Measurements from ENCODE around the gene CCR9.

CCR9 gene

DNA sequence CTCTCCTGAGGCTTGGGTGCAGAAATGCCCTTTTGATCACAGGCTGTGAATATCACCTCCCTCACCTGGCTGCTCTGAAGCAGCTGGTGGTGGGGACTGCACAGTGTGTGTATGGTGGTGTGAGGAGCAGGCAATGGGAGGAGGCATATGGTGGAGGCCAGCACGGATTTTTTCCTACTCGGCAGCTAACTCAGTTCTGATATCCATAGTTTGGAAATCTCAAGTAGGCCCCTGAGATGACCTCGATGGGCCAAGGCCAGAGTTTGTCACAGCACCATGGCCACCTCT lies 35.6 kb downstream of the CCR9 start:
- H3K9ac ChIP-seq (ENCODE audit: low read length) = no peak overlapping the region
- H3K9me3 ChIP-seq (ENCODE audit: control insufficient read depth, insufficient read depth, low read depth, low read length) = no peaks in the 10 kb centered on the region
- H3K27me3 ChIP-seq (ENCODE audit: control insufficient read depth, insufficient read depth, low read length) = no peaks in the 10 kb centered on the region
- H3K4me3 ChIP-seq (ENCODE audit: low read depth, low read length) = no peak overlapping the region
- H3K36me3 ChIP-seq (ENCODE audit: control insufficient read depth, insufficient read depth, low read length) = peaks cover 44% of the 10 kb centered on the region
- H3K27ac ChIP-seq (ENCODE audit: low read depth, low read length) = no peak overlapping the region
- no peaks in the 10 kb centered on the region for H3K4me1 ChIP-seq (ENCODE audit: control insufficient read depth, insufficient read depth, low read length)

DNA sequence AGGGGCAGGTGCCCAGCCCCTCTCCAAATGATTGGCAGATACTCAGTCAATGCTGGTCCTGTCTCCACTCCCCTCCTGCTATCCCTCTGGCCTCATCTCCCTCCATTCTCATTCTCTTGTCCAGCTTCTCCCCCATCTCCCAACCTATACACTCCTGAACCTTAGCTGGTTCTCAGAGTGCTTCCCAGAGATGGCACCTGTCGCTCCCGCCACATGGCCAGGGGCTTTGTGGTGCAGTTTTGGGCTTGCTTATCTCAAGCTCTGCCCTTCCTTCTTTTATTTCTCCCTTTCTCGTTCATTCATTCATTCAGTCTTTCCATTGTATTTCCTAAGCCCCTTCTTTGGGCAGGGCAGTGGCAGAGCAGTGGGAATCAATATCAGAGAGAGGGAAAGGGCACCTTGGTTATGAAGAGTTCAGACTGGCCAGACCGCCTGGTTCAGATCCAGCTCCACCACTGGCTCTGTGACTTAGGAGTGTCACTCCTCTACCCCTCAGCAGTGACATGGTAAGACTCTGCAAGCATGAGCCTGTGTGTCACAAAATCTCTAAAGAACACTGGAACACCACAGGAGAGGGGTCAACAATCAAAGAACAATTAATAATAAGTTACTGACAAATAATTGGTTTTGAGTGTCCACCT lies 36.7 kb downstream of the CCR9 start:
- Histone ChIP-seq H3K4me3 (ENCODE audit: low read depth, low read length) (no peak overlapping the region), H3K36me3 (ENCODE audit: control insufficient read depth, insufficient read depth, low read length) (peaks cover 55% of the 10 kb centered on the region), H3K4me1 (ENCODE audit: control insufficient read depth, insufficient read depth, low read length) (no peaks in the 10 kb centered on the region), H3K9me3 (ENCODE audit: control insufficient read depth, insufficient read depth, low read depth, low read length) (no peaks in the 10 kb centered on the region), H3K27me3 (ENCODE audit: control insufficient read depth, insufficient read depth, low read length) (no peaks in the 10 kb centered on the region), H3K9ac (ENCODE audit: low read length) (no peak overlapping the region), H3K27ac (ENCODE audit: low read depth, low read length) (no peak overlapping the region)

DNA sequence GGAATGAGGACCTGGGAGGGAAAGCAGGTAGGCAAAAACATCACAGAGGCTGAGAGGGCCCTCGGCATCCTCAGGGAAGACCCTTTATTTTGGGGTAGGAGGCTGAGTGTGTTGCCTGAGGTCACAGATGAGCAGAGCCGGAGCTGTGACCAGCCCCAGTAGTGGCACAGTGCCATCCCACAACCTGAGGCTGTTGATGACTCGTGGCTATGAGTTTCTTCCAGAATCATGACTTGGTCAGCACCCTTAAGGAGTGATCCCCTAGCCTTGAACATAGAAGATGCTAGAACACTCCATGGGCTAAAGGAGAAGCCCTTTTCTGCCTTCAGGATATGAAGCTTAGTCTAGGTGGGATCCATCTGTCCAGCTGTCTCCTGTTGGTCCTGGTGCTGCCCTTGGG lies 37.4 kb downstream of the CCR9 start:
- H3K4me3 ChIP-seq (ENCODE audit: low read depth, low read length) = no peak overlapping the region
- no peaks in the 10 kb centered on the region for H3K9me3 ChIP-seq (ENCODE audit: control insufficient read depth, insufficient read depth, low read depth, low read length)
- H3K4me1 ChIP-seq (ENCODE audit: control insufficient read depth, insufficient read depth, low read length) = no peaks in the 10 kb centered on the region
- H3K27me3 ChIP-seq (ENCODE audit: control insufficient read depth, insufficient read depth, low read length) = no peaks in the 10 kb centered on the region
- peaks cover 57% of the 10 kb centered on the region for H3K36me3 ChIP-seq (ENCODE audit: control insufficient read depth, insufficient read depth, low read length)
- H3K9ac ChIP-seq (ENCODE audit: low read length) = no peak overlapping the region
- no peak overlapping the region for H3K27ac ChIP-seq (ENCODE audit: low read depth, low read length)

DNA sequence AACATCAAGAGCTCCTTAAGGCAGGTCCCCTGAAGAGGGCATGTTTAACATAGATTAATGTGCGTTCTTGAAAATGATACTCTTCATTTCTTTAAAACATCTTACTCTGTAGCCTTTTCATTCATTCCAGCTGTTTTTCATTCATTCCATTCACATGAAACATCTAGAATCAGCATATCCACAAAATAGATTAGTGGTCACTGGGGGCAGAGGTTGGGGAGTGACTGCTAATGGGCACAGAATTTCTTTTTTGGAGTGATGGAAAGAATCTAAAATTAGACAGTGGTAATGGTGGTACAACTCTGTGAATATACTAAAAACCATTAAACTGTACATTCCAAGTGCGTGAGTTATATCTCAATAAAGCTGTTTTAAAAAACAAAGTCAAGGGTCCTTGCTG lies 41.5 kb downstream of the CCR9 start:
- H3K9ac ChIP-seq (ENCODE audit: low read length) = no peak overlapping the region

DNA sequence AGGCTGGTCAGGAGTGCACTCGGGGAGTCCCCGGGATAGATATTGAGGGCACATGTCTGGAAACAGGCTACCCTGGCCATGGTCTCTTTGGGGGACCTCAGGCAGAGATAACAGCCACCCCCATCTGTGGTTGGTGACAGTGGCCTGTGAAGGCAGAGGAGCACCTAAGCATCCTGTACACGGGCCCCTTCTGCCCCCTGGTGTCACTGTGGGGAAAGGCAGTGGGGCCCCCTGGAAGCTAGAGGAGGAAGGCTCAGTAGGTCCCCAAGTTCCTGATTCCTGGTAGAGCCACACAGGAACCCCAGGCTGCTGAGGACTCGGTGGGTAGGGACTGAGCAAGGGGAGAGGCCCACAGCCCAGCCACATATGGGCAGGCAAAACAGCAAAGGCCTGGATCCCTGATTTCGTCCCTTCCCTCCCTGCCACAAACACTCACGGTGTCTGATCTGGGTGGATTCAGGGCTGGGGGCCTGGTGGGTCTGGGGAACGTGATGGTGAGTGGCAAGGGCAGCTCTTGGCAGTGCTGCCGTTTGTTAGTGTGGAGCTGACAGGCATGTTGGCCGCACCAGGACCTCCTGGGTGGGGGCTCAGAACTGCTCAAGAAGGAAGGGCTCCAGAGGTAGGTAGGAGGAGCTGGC lies 42.8 kb downstream of the CCR9 start:
- peaks cover 66% of the 10 kb centered on the region for H3K36me3 ChIP-seq (ENCODE audit: control insufficient read depth, insufficient read depth, low read length)

More for the DNA sequence above, 41.5 kb downstream of the CCR9 start:
- Histone ChIP-seq H3K4me1 (ENCODE audit: control insufficient read depth, insufficient read depth, low read length) (no peaks in the 10 kb centered on the region), H3K4me3 (ENCODE audit: low read depth, low read length) (no peak overlapping the region), H3K9me3 (ENCODE audit: control insufficient read depth, insufficient read depth, low read depth, low read length) (no peaks in the 10 kb centered on the region), H3K27ac (ENCODE audit: low read depth, low read length) (no peak overlapping the region), H3K36me3 (ENCODE audit: control insufficient read depth, insufficient read depth, low read length) (peaks cover 70% of the 10 kb centered on the region), H3K27me3 (ENCODE audit: control insufficient read depth, insufficient read depth, low read length) (no peaks in the 10 kb centered on the region)

DNA sequence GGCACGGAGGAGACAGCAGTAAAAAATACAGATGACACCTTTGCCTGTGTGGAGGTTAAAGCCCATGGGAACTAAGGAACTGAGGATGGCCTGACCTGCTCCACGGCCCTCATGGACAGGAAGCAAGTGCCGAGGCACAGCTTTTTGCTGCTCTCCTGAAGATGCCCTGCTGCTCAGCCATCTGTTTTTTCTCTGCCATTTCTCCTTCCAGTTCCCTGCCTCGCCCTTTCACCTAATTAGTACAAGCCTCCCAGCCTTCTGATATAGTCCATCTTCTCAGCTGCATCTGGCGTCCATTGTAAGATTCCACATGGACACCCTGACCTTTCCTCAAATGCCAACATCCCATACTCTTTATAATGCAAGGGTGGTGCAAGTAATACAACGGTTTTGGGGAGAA lies 45.2 kb downstream of the CCR9 start:
- Histone ChIP-seq H3K4me1 (ENCODE audit: control insufficient read depth, insufficient read depth, low read length) (no peaks in the 10 kb centered on the region), H3K36me3 (ENCODE audit: control insufficient read depth, insufficient read depth, low read length) (peaks cover 80% of the 10 kb centered on the region), H3K27ac (ENCODE audit: low read depth, low read length) (no peak overlapping the region), H3K27me3 (ENCODE audit: control insufficient read depth, insufficient read depth, low read length) (no peaks in the 10 kb centered on the region), H3K9me3 (ENCODE audit: control insufficient read depth, insufficient read depth, low read depth, low read length) (no peaks in the 10 kb centered on the region), H3K9ac (ENCODE audit: low read length) (no peak overlapping the region), H3K4me3 (ENCODE audit: low read depth, low read length) (no peak overlapping the region)

More for the DNA sequence above, 42.8 kb downstream of the CCR9 start:
- H3K4me3 ChIP-seq (ENCODE audit: low read depth, low read length) = no peak overlapping the region
- H3K27ac ChIP-seq (ENCODE audit: low read depth, low read length) = no peak overlapping the region
- no peak overlapping the region for H3K9ac ChIP-seq (ENCODE audit: low read length)
- H3K27me3 ChIP-seq (ENCODE audit: control insufficient read depth, insufficient read depth, low read length) = no peaks in the 10 kb centered on the region
- H3K9me3 ChIP-seq (ENCODE audit: control insufficient read depth, insufficient read depth, low read depth, low read length) = no peaks in the 10 kb centered on the region
- H3K4me1 ChIP-seq (ENCODE audit: control insufficient read depth, insufficient read depth, low read length) = no peaks in the 10 kb centered on the region

DNA sequence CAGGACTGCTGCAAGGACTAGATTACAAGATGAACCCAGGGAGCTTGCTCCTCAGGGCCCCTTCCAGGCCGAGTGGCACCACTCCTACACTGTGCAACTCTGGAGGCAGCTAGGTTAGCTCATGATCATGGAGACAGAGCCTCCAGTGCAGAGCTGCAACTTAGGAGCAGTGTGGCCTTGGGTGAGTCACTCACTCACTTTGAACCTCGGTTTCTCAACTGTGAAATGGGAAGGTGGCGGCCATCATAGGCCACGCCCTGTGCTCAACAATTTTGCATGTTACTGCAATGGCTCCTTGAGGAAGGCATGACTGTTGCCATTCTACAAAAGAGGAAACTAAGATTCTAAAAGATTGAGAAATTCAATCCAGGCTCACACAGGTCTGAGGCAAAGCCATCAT lies 45.8 kb downstream of the CCR9 start:
- Histone ChIP-seq H3K4me3 (ENCODE audit: low read depth, low read length) (no peak overlapping the region), H3K4me1 (ENCODE audit: control insufficient read depth, insufficient read depth, low read length) (no peaks in the 10 kb centered on the region), H3K9ac (ENCODE audit: low read length) (no peak overlapping the region), H3K9me3 (ENCODE audit: control insufficient read depth, insufficient read depth, low read depth, low read length) (no peaks in the 10 kb centered on the region), H3K36me3 (ENCODE audit: control insufficient read depth, insufficient read depth, low read length) (peaks cover 85% of the 10 kb centered on the region), H3K27me3 (ENCODE audit: control insufficient read depth, insufficient read depth, low read length) (no peaks in the 10 kb centered on the region), H3K27ac (ENCODE audit: low read depth, low read length) (no peak overlapping the region)

DNA sequence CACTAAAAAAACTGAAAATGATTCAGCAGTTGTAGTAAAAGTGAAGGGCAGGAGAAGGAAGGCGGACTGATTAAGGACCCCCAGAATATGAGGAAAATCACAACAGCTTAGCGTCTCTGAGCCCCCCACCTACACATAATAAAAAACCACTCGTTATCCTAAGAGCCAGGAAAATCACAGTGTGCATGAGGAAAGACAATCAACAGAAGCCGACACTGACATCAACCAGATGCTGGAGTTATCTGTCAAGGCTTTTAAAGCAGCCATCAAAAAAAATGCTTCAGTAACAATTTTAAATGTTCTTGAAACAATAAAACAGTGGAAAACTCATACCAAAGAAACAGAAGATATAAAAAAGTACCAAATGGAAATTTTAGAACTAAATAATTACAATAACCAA lies 47.2 kb downstream of the CCR9 start:
- Histone ChIP-seq H3K4me3 (ENCODE audit: low read depth, low read length) (no peak overlapping the region), H3K27me3 (ENCODE audit: control insufficient read depth, insufficient read depth, low read length) (no peaks in the 10 kb centered on the region), H3K36me3 (ENCODE audit: control insufficient read depth, insufficient read depth, low read length) (peaks cover 78% of the 10 kb centered on the region), H3K9me3 (ENCODE audit: control insufficient read depth, insufficient read depth, low read depth, low read length) (no peaks in the 10 kb centered on the region), H3K4me1 (ENCODE audit: control insufficient read depth, insufficient read depth, low read length) (no peaks in the 10 kb centered on the region), H3K9ac (ENCODE audit: low read length) (no peak overlapping the region), H3K27ac (ENCODE audit: low read depth, low read length) (no peak overlapping the region)

DNA sequence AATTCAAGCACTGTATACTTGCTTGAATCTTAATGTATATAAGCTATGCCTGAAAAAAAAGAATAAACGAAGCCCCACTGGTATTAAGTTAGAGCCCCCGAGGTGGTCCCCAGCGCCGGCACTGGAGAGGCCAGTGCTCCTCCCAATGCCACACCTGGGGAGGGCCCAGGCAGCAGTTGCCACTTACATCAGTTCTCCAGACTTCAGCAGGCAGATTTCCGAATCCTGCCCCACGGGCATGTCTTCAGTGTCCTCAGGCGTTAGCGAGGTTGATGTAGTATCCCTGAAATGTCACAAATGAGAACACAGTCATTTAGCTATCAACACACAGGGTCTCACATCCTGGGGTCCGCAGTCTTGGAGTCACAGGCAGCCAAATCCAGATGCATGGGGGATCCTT lies 49.9 kb downstream of the CCR9 start:
- no peak overlapping the region for H3K27ac ChIP-seq (ENCODE audit: low read depth, low read length)

DNA sequence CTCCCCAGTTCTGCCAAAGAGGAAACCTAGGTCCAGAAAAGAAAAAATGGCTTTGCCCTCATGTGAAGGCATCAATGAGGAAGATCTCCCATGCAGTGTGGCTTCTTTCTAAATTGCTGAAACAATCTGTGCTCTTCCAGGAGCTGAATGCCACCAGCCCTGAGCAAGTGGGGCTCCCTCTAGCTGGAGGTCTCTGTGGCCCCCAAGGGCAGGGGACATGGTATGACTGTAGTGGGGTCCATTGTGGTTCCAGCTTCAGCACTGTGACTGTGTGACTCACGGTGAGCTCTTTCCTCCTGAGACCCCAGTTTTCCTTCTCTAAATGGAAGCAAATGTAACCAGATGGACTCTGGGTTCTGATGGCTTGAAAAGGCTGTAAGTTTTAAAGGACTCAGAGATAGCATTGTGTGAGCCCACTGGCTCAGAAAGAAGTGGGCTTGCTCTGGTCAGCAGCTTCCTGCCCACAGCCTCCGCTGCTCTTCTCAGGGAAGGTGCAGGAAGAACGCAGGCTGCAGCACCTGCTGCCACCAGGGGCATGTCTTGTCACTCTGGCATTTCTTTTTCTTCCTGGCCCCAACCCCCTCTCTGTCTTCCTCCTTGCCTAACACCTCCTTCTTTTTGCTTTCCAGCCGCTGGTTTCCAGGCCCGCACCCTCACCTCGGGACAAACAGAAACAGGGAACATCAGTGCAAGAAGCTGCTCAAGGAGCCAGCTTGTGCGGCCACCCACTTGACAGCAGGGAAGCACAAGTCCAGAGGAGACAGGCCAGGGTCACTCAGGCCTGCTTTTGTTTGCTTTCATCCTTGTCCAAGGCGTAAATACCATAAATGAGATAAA lies 51.1 kb downstream of the CCR9 start:
- Histone ChIP-seq H3K27ac (ENCODE audit: low read depth, low read length) (no peak overlapping the region), H3K27me3 (ENCODE audit: control insufficient read depth, insufficient read depth, low read length) (no peaks in the 10 kb centered on the region), H3K9ac (ENCODE audit: low read length) (no peak overlapping the region), H3K36me3 (ENCODE audit: control insufficient read depth, insufficient read depth, low read length) (peaks cover 45% of the 10 kb centered on the region), H3K4me1 (ENCODE audit: control insufficient read depth, insufficient read depth, low read length) (peaks cover 14% of the 10 kb centered on the region; the same call in 1 of the 2 replicates), H3K9me3 (ENCODE audit: control insufficient read depth, insufficient read depth, low read depth, low read length) (no peaks in the 10 kb centered on the region), H3K4me3 (ENCODE audit: low read depth, low read length) (no peak overlapping the region)

More for the DNA sequence above, 49.9 kb downstream of the CCR9 start:
- Histone ChIP-seq H3K9ac (ENCODE audit: low read length) (no peak overlapping the region), H3K27me3 (ENCODE audit: control insufficient read depth, insufficient read depth, low read length) (no peaks in the 10 kb centered on the region), H3K4me1 (ENCODE audit: control insufficient read depth, insufficient read depth, low read length) (peaks cover 14% of the 10 kb centered on the region; the same call in 1 of the 2 replicates), H3K4me3 (ENCODE audit: low read depth, low read length) (no peak overlapping the region), H3K9me3 (ENCODE audit: control insufficient read depth, insufficient read depth, low read depth, low read length) (no peaks in the 10 kb centered on the region), H3K36me3 (ENCODE audit: control insufficient read depth, insufficient read depth, low read length) (peaks cover 56% of the 10 kb centered on the region)

DNA sequence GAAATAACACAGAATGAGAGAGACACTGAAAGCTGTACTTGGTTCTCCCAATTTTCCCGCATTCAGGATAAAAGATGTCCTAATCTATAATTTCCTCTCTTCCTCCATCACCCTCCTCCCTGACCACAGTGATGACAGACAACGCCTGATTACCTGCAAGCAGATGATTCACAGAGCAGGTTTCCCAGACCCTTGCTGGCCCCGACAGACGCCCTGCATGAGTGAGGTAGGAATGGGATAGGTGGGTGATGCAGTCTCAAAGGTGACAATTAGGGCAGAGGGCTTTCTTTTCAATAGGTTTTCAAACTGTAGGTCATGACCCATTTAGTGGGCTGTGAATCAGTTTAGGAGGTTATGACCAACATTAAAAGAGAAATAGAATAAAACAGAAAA lies 51.7 kb downstream of the CCR9 start:
- Histone ChIP-seq H3K27me3 (ENCODE audit: control insufficient read depth, insufficient read depth, low read length) (no peaks in the 10 kb centered on the region), H3K4me3 (ENCODE audit: low read depth, low read length) (no peak overlapping the region), H3K36me3 (ENCODE audit: control insufficient read depth, insufficient read depth, low read length) (peaks cover 39% of the 10 kb centered on the region), H3K4me1 (ENCODE audit: control insufficient read depth, insufficient read depth, low read length) (peaks cover 14% of the 10 kb centered on the region; the same call in 1 of the 2 replicates), H3K9me3 (ENCODE audit: control insufficient read depth, insufficient read depth, low read depth, low read length) (no peaks in the 10 kb centered on the region), H3K27ac (ENCODE audit: low read depth, low read length) (no peak overlapping the region), H3K9ac (ENCODE audit: low read length) (no peak overlapping the region)

Data from HUES6 (cell line).